ENCODE results near the gene SHROOM2.
"Not testable (repeated sequence)": the region's sequence is repeated elsewhere in the genome, so short reads cannot be mapped to it uniquely, and the experiment has no call there.

Gene SHROOM2

GRCh38 chrX:9794495-9794894 is 8.3 kb downstream of the SHROOM2 start:
- DNase-seq, result no peak
- TF ChIP-seq GATA1 (IDR thresholded peaks at IDR 0.05; ENCODE audit: low read depth, low read length), result no peak
- no peak for TF ChIP-seq POLR2A (IDR thresholded peaks at IDR 0.05; ENCODE audit: low read length)

GRCh38 chrX:9797384-9798360 is 11.4 kb downstream of the SHROOM2 start:
- DNase-seq, result no peak
- TF ChIP-seq POLR2A (IDR thresholded peaks at IDR 0.05; ENCODE audit: low read length) (no peak), GATA1 (IDR thresholded peaks at IDR 0.05; ENCODE audit: low read depth, low read length) (no peak)

GRCh38 chrX:9802737-9803136 is 16.5 kb downstream of the SHROOM2 start:
- no peak for TF ChIP-seq GATA1 (IDR thresholded peaks at IDR 0.05; ENCODE audit: low read depth, low read length)
- TF ChIP-seq POLR2A (IDR thresholded peaks at IDR 0.05; ENCODE audit: low read length), result no peak
- no peak for DNase-seq

- no peak for DNase-seq
- no peak for TF ChIP-seq POLR2A (IDR thresholded peaks at IDR 0.05; ENCODE audit: low read length)
- TF ChIP-seq GATA1 (IDR thresholded peaks at IDR 0.05; ENCODE audit: low read depth, low read length), result no peak
These were observed 18.2 kb downstream of the SHROOM2 start for GRCh38 chrX:9804444-9804843.

- TF ChIP-seq POLR2A (IDR thresholded peaks at IDR 0.05; ENCODE audit: low read length), result no peak
- TF ChIP-seq GATA1 (IDR thresholded peaks at IDR 0.05; ENCODE audit: low read depth, low read length), result no peak
These were observed 19.7 kb downstream of the SHROOM2 start for GRCh38 chrX:9805956-9806355.

GRCh38 chrX:9807355-9808182 is 21.3 kb downstream of the SHROOM2 start:
- TF ChIP-seq GATA1 (IDR thresholded peaks at IDR 0.05; ENCODE audit: low read depth, low read length) (no peak), POLR2A (IDR thresholded peaks at IDR 0.05; ENCODE audit: low read length) (no peak)
- DNase-seq, result no peak

More at GRCh38 chrX:9805956-9806355, 19.7 kb downstream of the SHROOM2 start:
- DNase-seq, result no peak

GRCh38 chrX:9809876-9810275 is 23.6 kb downstream of the SHROOM2 start:
- not testable (repeated sequence) for DNase-seq

- DNase-seq, result not testable (repeated sequence)
These were observed 24.9 kb downstream of the SHROOM2 start for GRCh38 chrX:9811086-9811485.

GRCh38 chrX:9816084-9816700 is 30.0 kb downstream of the SHROOM2 start:
- TF ChIP-seq POLR2A (IDR thresholded peaks at IDR 0.05; ENCODE audit: low read length), result no peak
- TF ChIP-seq GATA1 (IDR thresholded peaks at IDR 0.05; ENCODE audit: low read depth, low read length), result no peak
- DNase-seq, result no peak

GRCh38 chrX:9821572-9821971 is 35.3 kb downstream of the SHROOM2 start:
- no peak for DNase-seq
- TF ChIP-seq POLR2A (IDR thresholded peaks at IDR 0.05; ENCODE audit: low read length) (no peak), GATA1 (IDR thresholded peaks at IDR 0.05; ENCODE audit: low read depth, low read length) (no peak)

GRCh38 chrX:9824554-9824953 is 38.3 kb downstream of the SHROOM2 start:
- TF ChIP-seq POLR2A (IDR thresholded peaks at IDR 0.05; ENCODE audit: low read length), result no peak
- TF ChIP-seq GATA1 (IDR thresholded peaks at IDR 0.05; ENCODE audit: low read depth, low read length), result no peak
- no peak for DNase-seq

GRCh38 chrX:9825129-9825790 is 39.0 kb downstream of the SHROOM2 start:
- no peak for DNase-seq
- TF ChIP-seq GATA1 (IDR thresholded peaks at IDR 0.05; ENCODE audit: low read depth, low read length) (no peak), POLR2A (IDR thresholded peaks at IDR 0.05; ENCODE audit: low read length) (no peak)

- no peak for TF ChIP-seq GATA1 (IDR thresholded peaks at IDR 0.05; ENCODE audit: low read depth, low read length)
- no peak for TF ChIP-seq POLR2A (IDR thresholded peaks at IDR 0.05; ENCODE audit: low read length)
These were observed 39.7 kb downstream of the SHROOM2 start for GRCh38 chrX:9825966-9826365.

More at GRCh38 chrX:9825966-9826365, 39.7 kb downstream of the SHROOM2 start:
- DNase-seq, result no peak
